ENCODE data around the gene ALOXE3.

ALOXE3 gene

GRCh38 chr17:8087075-8087951 is 31.0 kb downstream of the ALOXE3 start, which contains the start of gene ALOX12B:
ALOX12B (minus strand) TSS chr17:8087716; CDS start chr17:8087442, 274 bp downstream.
- no peak for TF ChIP-seq CTCF (conservative IDR thresholded peaks at IDR 0.05; ENCODE audit: low read depth, low read length)
- H3K4me3 ChIP-seq (ENCODE audit: low read depth, low read length): no peak within 1 kb of the TSS
- DNase-seq (ENCODE audit: low read depth): no peak

- TF ChIP-seq CTCF (conservative IDR thresholded peaks at IDR 0.05; ENCODE audit: low read depth, low read length): no peak
- no peak overlapping the region for H3K4me3 ChIP-seq (ENCODE audit: low read depth, low read length)
- DNase-seq (ENCODE audit: low read depth): no peak
Observed at GRCh38 chr17:8084250-8084649, 34.1 kb downstream of the ALOXE3 start.

- no peak overlapping the region for H3K4me3 ChIP-seq (ENCODE audit: low read depth, low read length)
- TF ChIP-seq CTCF (conservative IDR thresholded peaks at IDR 0.05; ENCODE audit: low read depth, low read length): no peak
- DNase-seq (ENCODE audit: low read depth): no peak
Observed at GRCh38 chr17:8082292-8082691, 36.0 kb downstream of the ALOXE3 start.

GRCh38 chr17:8081876-8082275 is 36.4 kb downstream of the ALOXE3 start:
- DNase-seq (ENCODE audit: low read depth): no peak
- TF ChIP-seq CTCF (conservative IDR thresholded peaks at IDR 0.05; ENCODE audit: low read depth, low read length): no peak
- no peak overlapping the region for H3K4me3 ChIP-seq (ENCODE audit: low read depth, low read length)

GRCh38 chr17:8080799-8081219 is 37.5 kb downstream of the ALOXE3 start:
- no peak overlapping the region for H3K4me3 ChIP-seq (ENCODE audit: low read depth, low read length)
- no peak for DNase-seq (ENCODE audit: low read depth)
- no peak for TF ChIP-seq CTCF (conservative IDR thresholded peaks at IDR 0.05; ENCODE audit: low read depth, low read length)

GRCh38 chr17:8080208-8080798 is 38.0 kb downstream of the ALOXE3 start:
- peak overlapping the region; percentile 43 for H3K4me3 ChIP-seq (ENCODE audit: low read depth, low read length)
- no peak for TF ChIP-seq CTCF (conservative IDR thresholded peaks at IDR 0.05; ENCODE audit: low read depth, low read length)
- DNase-seq (ENCODE audit: low read depth): no peak
